ENCODE measurements around the gene DNAH1. TPM values are rescaled to one million over a fixed set of nuclear protein-coding genes. Genes with fewer than 3 reads are reported as not detected.
A peak's percentile ranks its signal among the peaks of the same experiment; 100 is the strongest.

Gene DNAH1
- total RNA-seq, 1 donor = 4.7 TPM

DNA sequence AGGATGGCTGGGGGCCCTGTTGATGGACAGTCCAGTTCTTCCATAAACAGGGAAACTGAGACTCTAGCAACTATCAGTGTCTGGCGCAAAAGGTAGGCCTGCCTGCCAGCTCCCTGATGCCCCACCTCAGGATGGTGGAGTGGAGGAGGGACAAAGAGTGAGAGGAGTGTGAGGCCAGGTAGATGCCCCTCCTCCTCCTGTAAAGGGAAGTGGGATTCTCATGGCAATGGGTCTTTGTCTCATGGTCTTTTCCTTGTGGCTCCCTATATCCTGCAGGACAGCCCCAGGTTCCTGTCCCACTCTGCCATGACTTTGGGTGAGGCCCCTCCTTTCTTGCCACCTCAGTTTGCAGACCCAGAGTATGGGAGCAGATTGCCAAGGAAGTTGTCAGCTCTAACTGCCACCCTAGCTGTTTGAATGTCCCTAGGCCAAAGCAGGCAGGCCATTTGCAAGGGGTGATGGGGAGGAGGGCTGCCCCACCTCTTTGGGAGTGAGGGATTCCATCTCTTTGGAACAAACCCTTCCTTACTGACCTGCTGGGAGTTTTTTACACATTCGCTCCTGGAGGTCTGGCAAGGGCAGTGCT lies 2.8 kb upstream of the DNAH1 start:
- no peak overlapping the region for H3K4me3 ChIP-seq (ENCODE audit: low read depth, low read length)
- DNase-seq (ENCODE audit: low read depth) = no peak
- TF ChIP-seq, protein P1, sequence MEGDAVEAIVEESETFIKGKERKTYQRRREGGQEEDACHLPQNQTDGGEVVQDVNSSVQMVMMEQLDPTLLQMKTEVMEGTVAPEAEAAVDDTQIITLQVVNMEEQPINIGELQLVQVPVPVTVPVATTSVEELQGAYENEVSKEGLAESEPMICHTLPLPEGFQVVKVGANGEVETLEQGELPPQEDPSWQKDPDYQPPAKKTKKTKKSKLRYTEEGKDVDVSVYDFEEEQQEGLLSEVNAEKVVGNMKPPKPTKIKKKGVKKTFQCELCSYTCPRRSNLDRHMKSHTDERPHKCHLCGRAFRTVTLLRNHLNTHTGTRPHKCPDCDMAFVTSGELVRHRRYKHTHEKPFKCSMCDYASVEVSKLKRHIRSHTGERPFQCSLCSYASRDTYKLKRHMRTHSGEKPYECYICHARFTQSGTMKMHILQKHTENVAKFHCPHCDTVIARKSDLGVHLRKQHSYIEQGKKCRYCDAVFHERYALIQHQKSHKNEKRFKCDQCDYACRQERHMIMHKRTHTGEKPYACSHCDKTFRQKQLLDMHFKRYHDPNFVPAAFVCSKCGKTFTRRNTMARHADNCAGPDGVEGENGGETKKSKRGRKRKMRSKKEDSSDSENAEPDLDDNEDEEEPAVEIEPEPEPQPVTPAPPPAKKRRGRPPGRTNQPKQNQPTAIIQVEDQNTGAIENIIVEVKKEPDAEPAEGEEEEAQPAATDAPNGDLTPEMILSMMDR (IDR thresholded peaks at IDR 0.05; ENCODE audit: insufficient read depth, low read depth, low read length) = no peak

DNA sequence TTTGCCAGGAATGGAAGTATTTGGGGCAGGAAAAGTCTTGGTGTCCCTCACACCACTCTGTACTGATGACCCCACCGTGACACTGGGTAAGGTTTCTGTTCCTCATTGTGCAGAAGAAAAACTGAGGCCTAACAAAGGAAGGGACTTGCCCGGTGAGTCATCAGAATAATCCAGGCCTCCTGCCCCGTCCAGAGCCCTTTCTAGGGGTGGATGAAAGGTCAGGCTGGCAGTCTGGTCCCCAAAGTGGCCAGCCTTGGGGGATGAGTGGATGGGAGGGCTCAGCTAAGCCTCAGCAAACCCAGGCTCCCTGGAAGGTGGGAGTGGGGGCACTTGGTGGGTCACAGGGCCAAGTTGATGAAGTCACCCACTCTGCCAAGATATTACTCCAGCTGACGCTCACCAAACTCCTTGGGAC lies 2.3 kb upstream of the DNAH1 start:
- TF ChIP-seq, protein P1 (IDR thresholded peaks at IDR 0.05; ENCODE audit: insufficient read depth, low read depth, low read length) = no peak
- peak; percentile 28 for DNase-seq (ENCODE audit: low read depth)
- no peak overlapping the region for H3K4me3 ChIP-seq (ENCODE audit: low read depth, low read length)

DNA sequence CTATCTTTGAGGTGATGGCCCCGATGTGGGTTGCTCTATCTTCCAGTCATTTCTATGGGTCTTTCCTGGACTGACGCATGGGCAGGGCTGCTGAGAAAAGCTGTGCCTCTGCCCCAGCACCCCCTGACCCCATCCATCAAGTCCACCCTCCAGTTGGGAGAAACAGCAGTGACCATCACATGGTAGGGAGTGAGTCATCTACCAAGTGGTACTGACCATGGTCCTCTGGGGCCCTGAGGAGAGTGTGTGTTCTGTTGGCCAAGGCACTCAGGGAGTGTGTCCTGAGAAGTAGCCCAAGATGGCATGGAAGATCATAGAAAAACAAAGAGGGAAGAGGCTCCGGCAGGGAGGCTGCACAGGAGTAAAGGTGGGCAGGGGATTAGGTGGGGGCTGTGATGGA lies 1.6 kb upstream of the DNAH1 start:
- DNase-seq (ENCODE audit: low read depth) = no peak
- no peak overlapping the region for H3K4me3 ChIP-seq (ENCODE audit: low read depth, low read length)
- TF ChIP-seq, protein P1 (IDR thresholded peaks at IDR 0.05; ENCODE audit: insufficient read depth, low read depth, low read length) = no peak

DNA sequence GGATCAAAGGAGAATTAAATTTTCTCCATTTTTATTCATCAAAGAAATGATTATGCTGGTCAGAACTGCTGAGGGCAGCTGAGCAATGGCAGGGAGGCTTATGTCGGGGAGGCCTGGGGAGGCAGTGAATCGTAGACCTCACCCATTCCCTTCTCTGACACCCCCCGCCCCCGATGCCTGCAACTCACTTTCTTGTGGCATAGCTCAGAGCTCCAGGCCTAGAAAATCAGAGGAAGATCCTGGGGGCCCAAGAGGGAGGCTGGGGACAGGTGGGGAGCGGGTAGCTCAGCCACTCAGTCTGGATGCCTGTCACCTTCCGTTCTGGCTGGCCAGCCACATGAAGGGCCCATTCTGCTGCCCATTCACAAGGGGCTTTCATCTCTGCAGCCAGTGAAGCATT lies 1.1 kb upstream of the DNAH1 start:
- DNase-seq (ENCODE audit: low read depth) = no peak
- TF ChIP-seq, protein P1 (IDR thresholded peaks at IDR 0.05; ENCODE audit: insufficient read depth, low read depth, low read length) = no peak
- no peak overlapping the region for H3K4me3 ChIP-seq (ENCODE audit: low read depth, low read length)

DNA sequence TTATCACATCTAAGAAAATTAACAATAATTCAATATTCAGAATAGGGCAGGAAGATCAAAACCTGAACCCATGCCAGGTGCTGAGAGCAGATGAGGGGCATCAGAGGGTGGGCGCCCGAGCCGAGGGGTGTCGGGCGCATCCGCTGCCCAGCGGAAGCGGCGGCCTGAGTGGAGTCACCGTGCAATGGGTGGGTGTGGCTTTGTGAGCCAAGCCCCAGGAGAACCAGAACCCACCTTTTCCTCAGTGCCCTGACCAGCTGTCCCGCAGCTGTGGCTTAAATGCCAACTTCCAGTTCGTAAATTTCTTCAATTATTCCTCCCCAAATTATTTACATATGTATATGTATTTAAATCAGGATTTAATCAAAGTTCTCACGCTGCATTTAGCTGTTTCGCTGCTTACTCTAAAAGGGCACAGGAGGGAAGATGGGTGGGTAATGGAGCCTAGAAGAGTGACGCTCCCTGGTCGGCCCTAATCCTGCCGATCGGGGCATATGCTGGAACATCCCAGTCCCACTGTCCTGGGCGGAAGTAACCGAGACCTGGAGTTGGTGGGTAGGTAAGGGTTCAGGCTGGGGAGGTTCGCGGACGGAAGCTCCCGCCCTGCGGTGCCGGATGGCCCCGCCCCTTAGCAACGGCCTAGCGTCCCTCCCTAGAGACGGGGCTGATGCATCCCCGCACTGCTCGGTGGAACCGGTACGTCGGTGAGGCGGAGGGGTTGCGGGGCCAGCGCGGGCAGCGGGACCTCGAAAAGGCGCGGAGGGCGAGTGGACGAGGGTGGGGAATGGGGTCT lies 1.3 kb downstream of the DNAH1 start:
- DNase-seq (ENCODE audit: low read depth) = peak; percentile 32
- peak overlapping the region; percentile 55 for H3K4me3 ChIP-seq (ENCODE audit: low read depth, low read length)
- TF ChIP-seq, protein P1 (IDR thresholded peaks at IDR 0.05; ENCODE audit: insufficient read depth, low read depth, low read length) = no peak

DNA sequence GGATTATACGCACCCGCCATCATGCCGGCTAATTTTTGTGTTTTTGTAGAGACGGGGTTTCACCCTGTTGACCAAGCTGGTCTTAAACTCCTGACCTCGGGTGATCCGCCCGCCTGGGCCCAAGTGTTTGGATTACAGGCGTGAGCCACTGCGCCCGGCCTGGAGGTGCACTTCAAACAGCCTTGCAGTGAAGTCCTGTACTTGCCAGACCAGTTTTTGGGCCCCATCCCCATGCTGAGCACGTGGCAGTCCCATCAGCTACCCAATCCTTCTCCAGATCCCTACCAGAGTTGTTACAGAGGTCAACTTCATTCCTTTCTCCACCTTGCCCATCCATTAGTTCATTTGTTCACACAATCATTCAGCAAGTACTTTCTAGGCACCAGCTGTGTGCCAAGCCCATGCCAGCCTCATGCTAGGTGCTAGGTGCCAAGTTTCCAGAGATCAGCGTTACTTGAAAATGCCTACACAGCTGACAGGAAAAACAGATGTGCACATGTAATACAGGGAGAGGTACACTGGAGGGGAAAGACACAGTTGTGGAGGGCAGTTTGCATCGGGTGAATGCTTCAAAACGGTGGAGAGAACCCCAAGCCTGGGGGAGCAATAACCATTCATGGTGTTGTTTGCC lies 2.2 kb downstream of the DNAH1 start:
- no peak for DNase-seq (ENCODE audit: low read depth)
- H3K4me3 ChIP-seq (ENCODE audit: low read depth, low read length) = no peak overlapping the region
- TF ChIP-seq, protein P1 (IDR thresholded peaks at IDR 0.05; ENCODE audit: insufficient read depth, low read depth, low read length) = no peak

Measured in fibroblast of villous mesenchyme (primary cell).